PC-9 (cell line): ENCODE results near the gene DLL4.

ENCODE experiments used
- EZH2 ChIP-seq: fragments of 200-600 bp; sonication (generic); IDR thresholded peaks from 2 replicates; pipeline ENCODE4 v1.8.0; 2017; ENCODE audit warnings: antibody characterized with exemption, low read depth
- TF ChIP-seq, protein P1 (sequence below): fragments of 200-600 bp; sonication (generic); conservative IDR thresholded peaks from 2 replicates; pipeline ENCODE4 v1.6.1; 2017; ENCODE audit warnings: mixed run types, antibody characterized with exemption, mild to moderate bottlenecking, moderate library complexity

- no peak for TF ChIP-seq EZH2
- TF ChIP-seq, protein P1, sequence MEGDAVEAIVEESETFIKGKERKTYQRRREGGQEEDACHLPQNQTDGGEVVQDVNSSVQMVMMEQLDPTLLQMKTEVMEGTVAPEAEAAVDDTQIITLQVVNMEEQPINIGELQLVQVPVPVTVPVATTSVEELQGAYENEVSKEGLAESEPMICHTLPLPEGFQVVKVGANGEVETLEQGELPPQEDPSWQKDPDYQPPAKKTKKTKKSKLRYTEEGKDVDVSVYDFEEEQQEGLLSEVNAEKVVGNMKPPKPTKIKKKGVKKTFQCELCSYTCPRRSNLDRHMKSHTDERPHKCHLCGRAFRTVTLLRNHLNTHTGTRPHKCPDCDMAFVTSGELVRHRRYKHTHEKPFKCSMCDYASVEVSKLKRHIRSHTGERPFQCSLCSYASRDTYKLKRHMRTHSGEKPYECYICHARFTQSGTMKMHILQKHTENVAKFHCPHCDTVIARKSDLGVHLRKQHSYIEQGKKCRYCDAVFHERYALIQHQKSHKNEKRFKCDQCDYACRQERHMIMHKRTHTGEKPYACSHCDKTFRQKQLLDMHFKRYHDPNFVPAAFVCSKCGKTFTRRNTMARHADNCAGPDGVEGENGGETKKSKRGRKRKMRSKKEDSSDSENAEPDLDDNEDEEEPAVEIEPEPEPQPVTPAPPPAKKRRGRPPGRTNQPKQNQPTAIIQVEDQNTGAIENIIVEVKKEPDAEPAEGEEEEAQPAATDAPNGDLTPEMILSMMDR, result no peak
Observed at GRCh38 chr15:40891138-40891537, 38.0 kb upstream of the DLL4 start.
